ENCODE results near the gene FAM20C.

FAM20C gene

DNA sequence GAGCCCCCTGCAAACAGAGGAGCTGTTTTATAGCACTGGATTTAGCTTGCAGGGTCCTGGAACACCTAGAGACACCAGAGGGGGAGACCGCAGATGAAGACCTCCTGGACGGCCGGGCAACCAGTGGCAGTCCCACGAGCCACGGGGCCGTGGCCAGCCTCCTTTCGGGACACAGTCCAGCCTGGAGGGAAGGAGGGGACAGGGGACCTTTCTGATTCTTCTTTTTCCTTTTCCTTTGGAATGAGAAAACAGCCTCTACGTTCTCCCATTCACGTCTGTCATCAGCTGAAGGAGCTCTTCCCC lies 35.4 kb upstream of the FAM20C start:
- no peaks in the 10 kb centered on the region for H3K79me2 ChIP-seq (ENCODE audit: control insufficient read depth, insufficient read depth, low read length)
- no peak for DNase-seq
- H2BK5ac ChIP-seq (ENCODE audit: low read length), result no peak overlapping the region
- no peak overlapping the region for H3K56ac ChIP-seq (ENCODE audit: low read length)
- H3K9ac ChIP-seq (ENCODE audit: low read length), result no peak overlapping the region
- H3K23ac ChIP-seq (ENCODE audit: low read length), result no peak overlapping the region
- H3K27ac ChIP-seq (ENCODE audit: low read depth, low read length), result no peak overlapping the region
- H3K27me3 ChIP-seq (ENCODE audit: insufficient read depth, low read length, poor library complexity), result no peaks in the 10 kb centered on the region
- H2BK15ac ChIP-seq (replicated peaks; ENCODE audit: low read depth), result no peak overlapping the region
- no peak overlapping the region for H4K5ac ChIP-seq (ENCODE audit: low read length)
- H3K4me3 ChIP-seq (ENCODE audit: low read length), result no peak overlapping the region
- H4K8ac ChIP-seq (ENCODE audit: low read depth, low read length), result no peak overlapping the region
- no peak overlapping the region for H3K18ac ChIP-seq (ENCODE audit: low read length)
- no peak overlapping the region for H3K4ac ChIP-seq (ENCODE audit: low read depth, low read length)
- no peak overlapping the region for H2AK5ac ChIP-seq (ENCODE audit: low read length)
- H3K79me1 ChIP-seq (ENCODE audit: low read length), result no peaks in the 10 kb centered on the region
- no peaks in the 10 kb centered on the region for H3K4me1 ChIP-seq (ENCODE audit: control insufficient read depth, low read depth, low read length)
- WGBS (ENCODE audit: extremely low coverage, insufficient coverage, low lambda C conversion rate), result no CpG with 5 or more reads among the region's 9 CpGs
- H3K36me3 ChIP-seq (ENCODE audit: control insufficient read depth, insufficient read depth, low read length), result no peaks in the 10 kb centered on the region
- H3K4me2 ChIP-seq (ENCODE audit: low read length), result no peak overlapping the region
- H2BK120ac ChIP-seq (ENCODE audit: low read depth, low read length), result no peak overlapping the region

DNA sequence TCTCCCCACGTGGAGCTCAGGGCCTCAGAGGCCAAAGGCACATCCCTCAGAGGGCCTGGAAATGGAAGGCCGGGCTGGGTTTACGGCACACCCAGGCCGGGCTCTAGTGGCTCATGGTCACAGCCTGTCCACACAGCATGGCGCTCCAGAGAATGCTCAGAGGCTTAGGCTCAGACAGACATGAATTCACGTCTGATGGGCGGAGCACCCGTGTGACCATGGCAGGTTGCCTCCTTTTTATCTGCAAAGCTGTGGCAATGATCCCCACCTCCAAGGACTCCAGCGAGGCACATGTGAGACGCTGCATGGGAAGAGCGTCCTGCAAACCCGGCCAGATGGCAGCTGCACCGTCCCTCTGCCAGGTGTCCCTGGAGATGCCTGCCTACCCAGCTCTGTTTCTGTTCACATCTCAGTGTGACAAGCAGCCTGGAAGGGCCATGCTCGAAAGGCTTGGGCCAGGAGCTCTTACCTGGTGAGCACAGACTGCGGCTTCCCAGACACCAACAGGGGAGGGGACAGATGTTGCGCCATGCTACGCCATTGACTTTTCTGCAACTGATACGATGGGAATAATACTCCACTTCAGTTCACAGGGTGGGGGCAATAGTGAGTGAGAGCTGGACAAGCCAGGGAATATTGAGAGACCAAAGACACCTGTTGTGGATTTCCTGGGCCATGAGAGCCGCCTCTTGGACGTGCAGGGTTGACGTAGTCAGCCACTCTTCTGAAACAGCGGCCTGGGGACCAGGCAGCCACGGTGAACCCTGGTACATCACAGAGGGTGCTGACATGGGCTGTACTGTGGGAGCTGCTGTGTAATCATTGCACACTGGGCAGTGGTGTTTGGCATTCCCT lies 34.4 kb upstream of the FAM20C start:
- no peaks in the 10 kb centered on the region for H3K79me1 ChIP-seq (ENCODE audit: low read length)
- no peak overlapping the region for H3K4me3 ChIP-seq (ENCODE audit: low read length)
- no peak overlapping the region for H3K9ac ChIP-seq (ENCODE audit: low read length)
- no peak overlapping the region for H3K4me2 ChIP-seq (ENCODE audit: low read length)
- no CpG with 5 or more reads among the region's 23 CpGs for WGBS (ENCODE audit: extremely low coverage, insufficient coverage, low lambda C conversion rate)
- no peaks in the 10 kb centered on the region for H3K79me2 ChIP-seq (ENCODE audit: control insufficient read depth, insufficient read depth, low read length)
- H3K4me1 ChIP-seq (ENCODE audit: control insufficient read depth, low read depth, low read length), result no peaks in the 10 kb centered on the region
- no peak overlapping the region for H3K18ac ChIP-seq (ENCODE audit: low read length)
- H2AK5ac ChIP-seq (ENCODE audit: low read length), result no peak overlapping the region
- no peaks in the 10 kb centered on the region for H3K27me3 ChIP-seq (ENCODE audit: insufficient read depth, low read length, poor library complexity)
- H3K23ac ChIP-seq (ENCODE audit: low read length), result no peak overlapping the region
- no peak overlapping the region for H3K4ac ChIP-seq (ENCODE audit: low read depth, low read length)
- H3K56ac ChIP-seq (ENCODE audit: low read length), result no peak overlapping the region
- no peak overlapping the region for H2BK120ac ChIP-seq (ENCODE audit: low read depth, low read length)
- H2BK15ac ChIP-seq (replicated peaks; ENCODE audit: low read depth), result no peak overlapping the region
- no peak overlapping the region for H2BK5ac ChIP-seq (ENCODE audit: low read length)
- H3K27ac ChIP-seq (ENCODE audit: low read depth, low read length), result no peak overlapping the region
- H4K8ac ChIP-seq (ENCODE audit: low read depth, low read length), result no peak overlapping the region
- H4K5ac ChIP-seq (ENCODE audit: low read length), result no peak overlapping the region
- H3K36me3 ChIP-seq (ENCODE audit: control insufficient read depth, insufficient read depth, low read length), result no peaks in the 10 kb centered on the region
- DNase-seq, result no peak

DNA sequence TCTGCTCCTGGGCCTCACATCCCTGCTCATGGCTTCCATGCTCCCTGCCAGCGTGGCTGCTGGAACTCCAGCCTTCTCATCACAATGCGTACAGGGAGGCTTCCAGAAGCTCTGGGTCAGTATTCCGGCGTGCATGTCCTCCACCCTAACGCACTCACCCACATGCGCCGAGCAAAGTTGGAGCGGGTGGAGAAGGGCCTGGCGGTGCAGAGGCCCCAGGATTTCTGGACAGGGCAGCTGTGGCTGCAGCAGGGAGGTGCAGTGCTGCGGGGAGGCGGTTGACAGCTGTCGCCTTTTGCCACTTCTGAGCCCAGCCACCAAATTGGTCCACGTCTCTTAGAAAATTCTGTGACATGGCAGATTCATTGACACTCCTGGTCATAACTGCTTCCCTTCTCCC lies 33.6 kb upstream of the FAM20C start:
- WGBS (ENCODE audit: extremely low coverage, insufficient coverage, low lambda C conversion rate), result no CpG with 5 or more reads among the region's 13 CpGs
- H3K27ac ChIP-seq (ENCODE audit: low read depth, low read length), result no peak overlapping the region
- no peak overlapping the region for H3K23ac ChIP-seq (ENCODE audit: low read length)
- no peak overlapping the region for H3K4me2 ChIP-seq (ENCODE audit: low read length)
- H3K4me3 ChIP-seq (ENCODE audit: low read length), result no peak overlapping the region
- H3K27me3 ChIP-seq (ENCODE audit: insufficient read depth, low read length, poor library complexity), result no peaks in the 10 kb centered on the region
- DNase-seq, result no peak
- H3K9ac ChIP-seq (ENCODE audit: low read length), result no peak overlapping the region
- H2BK120ac ChIP-seq (ENCODE audit: low read depth, low read length), result no peak overlapping the region
- no peak overlapping the region for H2BK5ac ChIP-seq (ENCODE audit: low read length)
- no peaks in the 10 kb centered on the region for H3K36me3 ChIP-seq (ENCODE audit: control insufficient read depth, insufficient read depth, low read length)
- H2AK5ac ChIP-seq (ENCODE audit: low read length), result no peak overlapping the region
- H3K56ac ChIP-seq (ENCODE audit: low read length), result no peak overlapping the region
- H3K18ac ChIP-seq (ENCODE audit: low read length), result no peak overlapping the region
- H3K79me2 ChIP-seq (ENCODE audit: control insufficient read depth, insufficient read depth, low read length), result no peaks in the 10 kb centered on the region
- H3K79me1 ChIP-seq (ENCODE audit: low read length), result no peaks in the 10 kb centered on the region
- H3K4me1 ChIP-seq (ENCODE audit: control insufficient read depth, low read depth, low read length), result no peaks in the 10 kb centered on the region
- no peak overlapping the region for H4K8ac ChIP-seq (ENCODE audit: low read depth, low read length)
- H2BK15ac ChIP-seq (replicated peaks; ENCODE audit: low read depth), result no peak overlapping the region
- H4K5ac ChIP-seq (ENCODE audit: low read length), result no peak overlapping the region
- H3K4ac ChIP-seq (ENCODE audit: low read depth, low read length), result no peak overlapping the region

DNA sequence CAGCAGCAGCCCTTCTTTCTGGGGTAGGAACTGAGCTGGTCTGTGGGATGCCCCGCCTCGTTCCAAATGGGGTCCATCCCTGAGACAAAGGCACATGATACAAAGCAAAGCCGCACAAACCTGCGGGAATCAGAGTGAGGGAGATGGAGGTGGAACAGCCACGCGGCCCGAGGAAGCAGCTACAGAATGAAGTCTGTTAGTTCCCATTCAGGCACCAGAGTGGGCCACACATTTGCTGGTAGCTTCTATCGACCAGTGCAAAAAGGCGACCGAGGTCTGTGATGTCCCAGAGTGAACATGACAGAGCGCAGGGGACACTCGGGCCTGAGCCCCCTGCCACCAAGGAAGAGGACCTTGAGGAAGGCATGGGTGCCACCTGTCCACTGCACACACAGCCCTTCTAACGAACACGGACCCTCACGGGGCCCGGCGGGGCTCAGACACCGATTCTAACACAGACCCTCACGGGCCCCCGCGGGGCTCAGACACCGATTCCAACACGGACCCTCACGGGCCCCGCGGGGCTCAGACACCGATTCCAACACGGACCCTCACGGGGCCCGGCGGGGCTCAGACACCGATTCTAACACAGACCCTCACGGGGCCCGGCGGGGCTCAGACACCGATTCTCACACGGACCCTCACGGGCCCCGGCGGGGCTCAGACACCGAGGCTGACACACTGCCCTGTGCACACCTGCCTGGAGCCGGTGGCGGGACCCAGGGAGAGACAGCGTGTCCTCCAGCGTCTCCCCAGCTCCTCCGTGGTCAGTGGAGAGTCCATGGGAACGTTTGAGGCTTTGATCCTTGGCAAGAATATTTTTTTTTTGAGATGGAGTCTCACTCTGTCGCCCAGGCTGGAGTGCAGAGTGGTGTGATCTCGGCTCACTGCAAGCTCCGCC lies 32.8 kb upstream of the FAM20C start:
- Histone ChIP-seq H3K27ac (ENCODE audit: low read depth, low read length) (no peak overlapping the region), H4K8ac (ENCODE audit: low read depth, low read length) (no peak overlapping the region), H2AK5ac (ENCODE audit: low read length) (no peak overlapping the region), H3K56ac (ENCODE audit: low read length) (no peak overlapping the region), H2BK15ac (replicated peaks; ENCODE audit: low read depth) (no peak overlapping the region), H3K4me2 (ENCODE audit: low read length) (no peak overlapping the region), H3K9ac (ENCODE audit: low read length) (no peak overlapping the region), H3K4me1 (ENCODE audit: control insufficient read depth, low read depth, low read length) (no peaks in the 10 kb centered on the region), H2BK120ac (ENCODE audit: low read depth, low read length) (no peak overlapping the region), H3K79me2 (ENCODE audit: control insufficient read depth, insufficient read depth, low read length) (no peaks in the 10 kb centered on the region), H4K5ac (ENCODE audit: low read length) (no peak overlapping the region), H3K36me3 (ENCODE audit: control insufficient read depth, insufficient read depth, low read length) (no peaks in the 10 kb centered on the region), H3K4me3 (ENCODE audit: low read length) (no peak overlapping the region), H3K23ac (ENCODE audit: low read length) (no peak overlapping the region), H2BK5ac (ENCODE audit: low read length) (no peak overlapping the region), H3K79me1 (ENCODE audit: low read length) (no peaks in the 10 kb centered on the region), H3K27me3 (ENCODE audit: insufficient read depth, low read length, poor library complexity) (no peaks in the 10 kb centered on the region), H3K18ac (ENCODE audit: low read length) (no peak overlapping the region), H3K4ac (ENCODE audit: low read depth, low read length) (no peak overlapping the region)
- no CpG with 5 or more reads among the region's 50 CpGs for WGBS (ENCODE audit: extremely low coverage, insufficient coverage, low lambda C conversion rate)
- DNase-seq, result no peak

DNA sequence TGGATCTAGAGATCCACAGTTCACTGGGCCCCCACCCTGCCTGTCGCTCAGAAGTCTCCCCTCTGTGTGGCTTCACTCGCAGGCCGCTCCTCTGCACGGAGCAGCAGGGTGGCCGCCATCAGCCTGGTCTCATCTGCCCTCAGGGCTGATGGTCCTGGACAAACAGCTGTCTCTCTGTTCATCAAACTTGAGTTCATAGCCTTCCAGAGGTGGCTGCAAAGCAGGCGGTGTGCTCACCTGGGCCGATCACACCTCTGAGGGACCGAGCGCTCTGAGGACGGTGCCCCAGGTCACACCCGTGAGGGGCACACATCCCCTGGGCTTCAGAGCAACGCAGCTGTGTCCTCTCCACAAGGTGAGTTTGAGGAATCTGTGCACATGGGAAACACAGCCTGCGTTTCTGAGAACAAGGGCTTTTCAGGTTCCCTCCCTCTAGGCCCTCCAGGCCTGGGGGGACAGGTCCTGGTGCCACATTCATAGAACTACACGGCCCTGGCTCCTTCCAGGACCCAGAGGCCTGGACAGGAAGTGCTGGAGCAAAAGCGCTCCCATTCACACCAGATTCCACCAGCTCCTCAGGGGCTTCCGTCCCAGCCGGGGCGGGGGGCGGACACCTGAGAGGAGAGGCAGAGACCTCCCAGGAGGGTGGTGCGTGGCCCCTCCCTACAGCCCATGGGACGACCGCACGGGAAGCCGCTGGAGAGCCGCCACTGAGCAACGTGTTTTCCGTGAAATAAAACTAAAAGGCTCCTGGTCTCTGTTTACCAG lies 31.2 kb upstream of the FAM20C start:
- H3K27me3 ChIP-seq (ENCODE audit: insufficient read depth, low read length, poor library complexity), result no peaks in the 10 kb centered on the region

More for the DNA sequence above, 31.2 kb upstream of the FAM20C start:
- Histone ChIP-seq H3K36me3 (ENCODE audit: control insufficient read depth, insufficient read depth, low read length) (no peaks in the 10 kb centered on the region), H3K56ac (ENCODE audit: low read length) (no peak overlapping the region), H3K4me2 (ENCODE audit: low read length) (no peak overlapping the region), H2BK120ac (ENCODE audit: low read depth, low read length) (no peak overlapping the region), H2BK15ac (replicated peaks; ENCODE audit: low read depth) (no peak overlapping the region), H3K18ac (ENCODE audit: low read length) (no peak overlapping the region), H4K5ac (ENCODE audit: low read length) (no peak overlapping the region), H4K8ac (ENCODE audit: low read depth, low read length) (no peak overlapping the region), H3K4me3 (ENCODE audit: low read length) (no peak overlapping the region), H2BK5ac (ENCODE audit: low read length) (no peak overlapping the region), H3K23ac (ENCODE audit: low read length) (no peak overlapping the region), H3K79me1 (ENCODE audit: low read length) (no peaks in the 10 kb centered on the region), H3K4ac (ENCODE audit: low read depth, low read length) (no peak overlapping the region), H3K27ac (ENCODE audit: low read depth, low read length) (no peak overlapping the region), H3K4me1 (ENCODE audit: control insufficient read depth, low read depth, low read length) (no peaks in the 10 kb centered on the region), H3K9ac (ENCODE audit: low read length) (no peak overlapping the region), H3K79me2 (ENCODE audit: control insufficient read depth, insufficient read depth, low read length) (no peaks in the 10 kb centered on the region), H2AK5ac (ENCODE audit: low read length) (no peak overlapping the region)
- DNase-seq, result no peak
- WGBS (ENCODE audit: extremely low coverage, insufficient coverage, low lambda C conversion rate), result no CpG with 5 or more reads among the region's 27 CpGs

Measured in mesendoderm (in vitro differentiated cells).